LoVo (cell line): ENCODE results near the gene GIMAP1.
A peak's percentile ranks its signal among the peaks of the same experiment; 100 is the strongest.

ENCODE experiments used
- DNase-seq: peaks from one replicate; pipeline ENCODE4 v3.0.0-alpha.2; 2016; ENCODE audit warnings: low spot score

The GIMAP1 gene

DNA sequence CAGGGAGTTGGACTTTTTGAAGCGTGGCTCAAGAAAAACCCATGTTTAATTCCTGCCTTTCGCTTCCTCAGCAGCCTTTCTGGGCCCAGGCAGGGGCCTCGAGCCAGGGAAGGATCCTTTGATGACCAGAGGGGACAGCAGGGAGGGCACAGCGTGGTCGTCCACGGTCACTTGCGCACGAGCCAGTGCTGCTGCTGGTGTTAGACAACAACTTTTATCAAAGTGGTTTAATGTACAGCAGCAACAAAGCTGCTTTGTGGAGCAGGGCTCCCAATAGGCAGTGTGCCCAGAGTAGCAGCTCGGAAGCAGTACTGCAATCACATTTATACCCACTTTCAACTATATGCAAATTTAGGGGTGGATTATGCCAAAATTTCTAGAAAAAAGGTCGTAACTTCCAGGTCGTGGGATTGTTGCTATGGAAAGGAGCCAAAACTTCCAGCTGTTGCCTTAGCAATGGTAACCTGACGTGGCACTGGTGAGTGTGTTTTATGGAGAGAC lies 6.1 kb downstream of the GIMAP1 start:
- no peak for DNase-seq

- DNase-seq = no peak
Observed at GRCh38 chr7:150723467-150723866, 7.1 kb downstream of the GIMAP1 start.

- peak; percentile 20 for DNase-seq
Observed at GRCh38 chr7:150727381-150727780, 11.0 kb downstream of the GIMAP1 start.

- no peak for DNase-seq
Observed at GRCh38 chr7:150728011-150728410, 11.6 kb downstream of the GIMAP1 start.

GRCh38 chr7:150728609-150729008 lies 12.2 kb downstream of the GIMAP1 start:
- no peak for DNase-seq

DNA sequence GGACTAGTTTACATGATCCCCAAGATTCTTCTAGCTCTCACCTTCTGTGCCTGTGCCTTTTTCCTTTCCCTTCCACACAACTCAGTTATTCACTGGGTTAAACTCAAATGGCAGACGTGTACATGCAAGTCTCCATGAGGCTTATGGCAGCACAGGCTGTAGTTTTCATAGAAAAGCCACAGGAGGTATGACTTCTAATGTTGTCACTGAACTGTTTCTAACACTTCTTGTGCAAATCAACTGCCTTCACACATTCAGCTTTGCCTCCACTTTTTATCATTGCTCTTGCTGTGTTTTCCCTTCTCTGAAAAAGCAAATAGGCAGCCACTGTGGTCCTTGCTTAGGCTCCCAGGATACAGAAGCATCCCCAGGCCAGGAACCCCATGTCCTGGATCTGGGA lies 15.5 kb downstream of the GIMAP1 start:
- DNase-seq = no peak

DNA sequence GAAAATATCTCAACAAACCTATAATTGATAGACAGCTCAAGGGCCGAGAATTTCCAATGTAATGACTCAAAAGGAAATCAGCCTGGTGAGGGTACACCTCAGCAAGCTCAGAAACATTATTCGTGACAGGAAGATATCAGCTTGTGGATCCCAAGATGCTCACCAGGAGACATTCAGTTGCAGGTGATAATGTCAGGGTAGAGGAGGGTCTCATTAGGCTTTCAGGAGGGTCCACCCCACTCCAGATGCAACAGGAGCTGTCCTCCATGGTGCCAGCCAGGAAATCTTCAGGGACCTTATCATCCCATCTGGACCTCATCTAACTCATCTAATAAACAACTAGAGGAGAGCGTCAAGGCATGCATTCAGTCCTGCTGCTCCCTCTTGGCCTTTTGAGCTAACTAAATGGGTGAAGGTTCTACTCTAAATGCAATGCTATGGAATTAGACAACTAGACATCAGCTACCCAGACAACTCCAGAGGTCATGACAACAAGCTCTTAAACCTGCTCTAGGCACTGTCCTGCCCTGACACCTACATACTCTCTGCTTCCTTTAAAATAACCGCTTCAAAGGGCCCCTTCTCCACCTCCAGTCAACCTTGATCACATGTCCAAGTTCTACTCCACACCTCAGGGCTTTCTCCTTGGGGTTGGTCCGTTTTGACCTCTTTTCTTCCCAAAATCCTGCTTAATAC lies 16.5 kb downstream of the GIMAP1 start:
- DNase-seq = no peak

DNA sequence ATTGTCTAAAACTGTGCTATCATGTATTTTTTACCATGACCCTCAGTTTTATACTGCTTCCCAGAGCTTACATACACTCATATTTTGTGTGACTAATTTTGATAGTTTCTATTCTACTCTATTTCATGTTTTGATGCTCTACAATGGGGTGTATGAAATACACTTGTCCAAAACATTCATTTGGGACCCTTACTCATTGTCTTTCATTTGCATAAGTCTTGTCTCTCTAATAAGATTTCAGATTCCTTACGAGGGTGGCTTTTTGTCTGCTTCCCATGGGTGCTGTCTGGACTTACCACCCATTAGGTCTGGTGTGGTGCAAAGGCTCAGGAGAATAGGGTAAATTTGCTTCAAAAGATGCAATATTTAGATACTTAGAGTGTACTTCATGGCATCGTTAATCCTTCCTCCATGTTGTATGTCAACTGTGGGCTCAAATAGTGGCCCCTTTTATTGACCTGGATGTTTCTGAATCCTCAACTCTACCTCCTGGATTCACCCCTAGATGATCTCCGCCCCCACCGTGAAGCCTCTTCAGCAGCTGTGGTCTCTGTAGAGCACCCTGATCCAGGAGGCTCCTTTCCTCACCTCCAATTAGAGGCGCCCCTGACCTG lies 17.2 kb downstream of the GIMAP1 start:
- DNase-seq = no peak

DNA sequence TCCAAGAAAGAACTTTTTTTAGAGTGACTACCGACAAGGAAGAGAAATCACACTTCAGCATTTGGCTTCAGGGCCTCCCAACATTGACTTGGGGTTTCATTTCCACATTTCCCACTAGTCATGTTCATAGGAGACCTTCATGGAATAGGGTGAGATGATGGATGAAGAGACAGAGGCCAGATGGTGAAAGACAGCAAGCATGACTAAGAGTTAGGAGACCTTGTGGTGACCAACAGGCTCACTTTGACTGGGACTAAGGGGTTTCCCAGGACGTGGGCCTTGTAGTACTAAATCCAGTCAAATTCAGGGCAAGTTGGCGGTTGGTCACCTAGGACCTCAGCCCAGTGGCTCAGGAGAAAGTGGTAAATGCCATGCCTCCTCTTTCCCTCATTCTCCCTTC lies 17.8 kb downstream of the GIMAP1 start:
- no peak for DNase-seq

DNA sequence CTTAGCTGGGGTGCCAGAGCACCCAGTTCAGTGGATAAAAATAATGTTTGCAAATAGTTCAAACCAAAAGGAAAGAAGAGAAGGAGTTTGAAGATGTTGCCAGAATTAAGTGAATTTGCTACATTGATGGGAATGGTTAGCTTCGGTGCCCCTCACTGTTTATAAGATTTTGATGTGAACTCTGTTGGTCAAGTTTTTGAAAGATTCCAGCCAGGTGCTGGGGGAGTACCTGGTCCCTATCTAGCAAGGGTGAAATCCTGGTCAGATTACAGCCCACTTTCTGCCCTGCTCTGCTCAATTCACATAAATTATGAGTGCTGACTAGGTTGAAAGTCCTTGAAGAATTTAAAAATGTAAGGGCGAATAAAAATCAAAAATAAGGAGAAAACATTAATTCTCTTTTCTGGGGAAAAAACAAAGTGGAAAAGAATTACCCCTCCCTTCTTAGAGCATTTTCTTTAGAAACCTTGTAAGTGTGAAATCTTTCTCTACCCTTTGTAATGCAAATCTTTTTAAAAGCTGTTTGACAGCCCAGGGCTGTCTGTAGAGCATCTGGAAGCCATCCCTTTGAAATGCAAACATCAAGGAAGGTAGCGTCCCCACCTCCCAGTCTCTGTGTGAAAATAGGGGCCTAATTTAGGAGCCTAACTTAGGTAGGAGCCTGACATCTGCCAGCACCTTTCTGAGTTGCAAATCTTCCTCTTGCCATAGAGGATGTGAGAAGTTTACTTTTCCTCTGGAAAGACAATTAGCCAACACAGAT lies 19.4 kb downstream of the GIMAP1 start:
- DNase-seq = no peak

- DNase-seq = no peak
Observed at GRCh38 chr7:150736864-150737263, 20.5 kb downstream of the GIMAP1 start.

GRCh38 chr7:150737265-150738055 lies 21.0 kb downstream of the GIMAP1 start, which contains the start of gene GIMAP5:
Gene GIMAP5 (plus strand): TSS chr7:150737418. CDS start chr7:150740885, 3,467 bp downstream.
- DNase-seq = no peak

- no peak for DNase-seq
Observed at GRCh38 chr7:150738092-150738491, 21.7 kb downstream of the GIMAP1 start.

DNA sequence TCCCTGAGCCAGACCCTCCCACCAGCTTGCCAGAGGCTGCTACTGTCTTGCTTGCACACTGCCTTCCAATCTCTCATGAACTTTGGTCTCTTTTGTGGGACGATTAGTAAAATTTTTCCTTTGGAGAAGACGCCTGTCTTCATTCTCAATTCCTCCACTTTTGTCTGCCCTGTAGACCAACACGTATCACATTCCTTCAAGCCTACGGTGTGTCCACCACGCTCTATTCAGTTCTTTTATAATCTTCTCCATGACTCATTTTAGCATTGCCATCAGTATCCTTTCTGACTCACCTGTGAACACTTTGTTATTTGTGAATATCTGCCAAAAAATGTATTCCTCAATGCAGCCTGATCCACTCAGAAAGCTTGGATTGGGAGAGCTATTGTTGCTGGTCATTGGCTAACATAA lies 22.2 kb downstream of the GIMAP1 start:
- DNase-seq = peak; percentile 42

DNA sequence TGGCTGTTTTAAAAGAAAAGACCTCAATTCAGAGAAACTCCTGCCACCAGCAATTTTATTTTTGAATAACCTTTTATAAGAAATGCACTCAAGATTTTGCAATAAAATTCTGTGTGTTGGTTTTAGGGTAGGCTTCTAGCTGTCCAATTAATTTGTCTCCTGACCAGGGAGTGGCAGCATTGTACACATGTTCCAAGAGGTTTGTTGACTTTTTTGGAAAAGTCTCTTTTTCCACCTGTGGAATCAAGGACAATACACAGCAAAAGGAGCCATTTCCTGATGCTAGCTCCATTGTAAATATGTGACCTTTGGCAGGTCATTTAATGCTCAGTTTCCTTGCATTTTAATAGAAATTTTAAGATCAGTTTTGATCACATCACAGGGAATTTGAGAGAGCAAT lies 22.6 kb downstream of the GIMAP1 start:
- no peak for DNase-seq

DNA sequence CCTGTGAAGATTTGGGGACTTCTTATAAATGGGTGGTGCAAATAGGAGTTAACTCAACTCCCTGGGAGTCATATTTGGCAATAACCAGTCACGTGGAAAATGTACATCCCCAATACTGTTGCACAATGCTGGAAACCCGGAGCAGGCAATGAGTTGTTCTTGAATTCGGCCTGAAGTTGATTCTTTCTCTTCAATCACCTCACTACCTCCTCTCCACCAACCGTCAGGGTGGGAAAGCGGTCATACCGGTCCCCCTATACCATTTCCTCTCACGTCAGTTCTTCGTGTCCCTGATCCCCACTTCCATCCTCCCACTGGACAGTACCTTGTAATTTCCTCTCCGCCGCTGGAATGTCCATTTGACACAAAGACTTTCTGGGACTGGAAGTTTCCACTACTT lies 23.6 kb downstream of the GIMAP1 start:
- DNase-seq = no peak

GRCh38 chr7:150742286-150742968 lies 26.0 kb downstream of the GIMAP1 start:
- no peak for DNase-seq

GRCh38 chr7:150744041-150744656 lies 27.7 kb downstream of the GIMAP1 start:
- no peak for DNase-seq

GRCh38 chr7:150745086-150745485 lies 28.7 kb downstream of the GIMAP1 start:
- DNase-seq = no peak

DNA sequence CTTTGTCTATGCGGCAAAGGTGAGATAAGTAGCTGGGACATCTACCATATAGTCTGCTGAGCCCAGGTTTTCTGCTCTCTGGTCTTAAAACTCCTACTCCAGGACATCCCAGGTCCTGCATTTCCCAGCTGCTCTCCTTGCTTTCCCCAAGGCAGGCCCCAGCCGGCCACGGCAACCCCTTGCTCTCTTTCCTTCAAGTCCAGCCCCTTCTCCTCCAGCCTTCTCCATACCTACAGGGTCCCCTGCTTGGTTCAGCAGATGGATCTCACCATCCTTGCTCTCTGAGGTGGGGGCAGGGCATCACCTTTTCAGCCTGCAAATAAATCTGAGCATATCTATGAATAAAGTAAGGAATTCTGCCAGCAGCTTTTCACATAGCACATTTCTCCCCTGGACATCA lies 29.5 kb downstream of the GIMAP1 start:
- DNase-seq = no peak

GRCh38 chr7:150746921-150747320 lies 30.5 kb downstream of the GIMAP1 start:
- DNase-seq = no peak
